Neural crest cell (in vitro differentiated cells): ENCODE data around the gene PSMB7. TPM values are rescaled to one million over a fixed set of nuclear protein-coding genes. Genes with fewer than 3 reads are reported as not detected.

Source experiments
- DNase-seq: peaks from one replicate; pipeline ENCODE4 v3.0.0; 2021; ENCODE audit warnings: low read depth, mixed read lengths, low spot score
- H3K27ac Mint-ChIP-seq: one replicate; pipeline ENCODE4 v1.8.0; 2021; ENCODE audit warnings: mild to moderate bottlenecking, mixed read lengths; ENCODE audit not compliant: unreplicated experiment
- H3K27me3 Mint-ChIP-seq: 2 replicates; pipeline ENCODE4 v1.8.0; 2021; ENCODE audit warnings: low read depth, mild to moderate bottlenecking, mixed read lengths
- H3K36me3 Mint-ChIP-seq: 2 replicates; pipeline ENCODE4 v1.8.0; 2021; ENCODE audit warnings: low read depth, mild to moderate bottlenecking, mixed read lengths
- H3K4me1 Mint-ChIP-seq: 2 replicates; pipeline ENCODE4 v1.8.0; 2021; ENCODE audit warnings: mixed read lengths
- H3K4me3 Mint-ChIP-seq: one replicate; pipeline ENCODE4 v1.8.0; 2021; ENCODE audit warnings: mild to moderate bottlenecking, mixed read lengths
- H3K9me3 Mint-ChIP-seq: 2 replicates; pipeline ENCODE4 v1.8.0; 2021; ENCODE audit warnings: mixed read lengths
- total RNA-seq: library from RNA; stranded (reverse); gene quantifications from 2 replicates; pipeline ENCODE4 v1.2.1, GENCODE V29; 2021
- TF ChIP-seq, protein P1 (sequence below): fragments of 200-600 bp; sonication (generic); conservative IDR thresholded peaks from 2 replicates; pipeline ENCODE4 v1.5.0; 2021; ENCODE audit warnings: antibody characterized with exemption, mild to moderate bottlenecking

The PSMB7 gene
- total RNA-seq, 1 donor from 2014 or later: 196 TPM

DNA sequence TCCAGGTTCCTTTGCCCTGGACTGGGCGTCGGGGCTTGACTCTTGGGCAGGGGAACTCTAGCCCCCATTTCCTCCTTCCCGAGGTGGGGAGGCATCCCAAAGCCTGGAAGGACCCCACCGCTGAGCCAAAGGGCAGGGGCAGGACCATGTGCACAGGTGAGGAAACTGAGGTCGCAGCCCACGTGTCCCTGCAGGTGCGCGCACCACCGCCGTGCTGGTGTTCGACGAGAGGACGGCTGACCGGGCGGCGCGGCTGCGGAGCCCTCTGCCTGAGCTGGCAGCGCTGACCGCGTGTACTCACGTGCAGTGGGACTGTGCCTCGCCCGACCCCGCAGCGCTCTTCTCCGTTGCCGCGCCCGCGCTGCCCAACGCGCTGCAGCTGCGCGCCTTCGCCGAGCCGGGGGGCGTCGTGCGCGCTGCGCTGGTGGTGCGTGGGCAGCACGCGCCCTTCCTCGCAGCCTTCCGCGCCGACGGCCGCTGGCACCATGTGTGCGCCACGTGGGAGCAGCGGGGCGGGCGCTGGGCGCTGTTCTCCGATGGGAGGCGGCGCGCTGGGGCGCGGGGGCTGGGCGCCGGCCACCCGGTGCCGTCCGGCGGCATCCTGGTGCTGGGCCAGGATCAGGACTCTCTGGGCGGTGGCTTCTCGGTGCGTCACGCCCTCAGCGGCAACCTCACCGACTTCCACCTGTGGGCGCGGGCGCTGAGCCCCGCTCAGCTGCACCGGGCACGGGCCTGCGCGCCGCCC, 37.8 kb upstream of the PSMB7 start:
- Mint-ChIP-seq H3K27me3 (peaks cover 68% of the 10 kb centered on the region), H3K27ac (no peak overlapping the region), H3K4me3 (no peak overlapping the region), H3K9me3 (no peaks in the 10 kb centered on the region), H3K4me1 (peaks cover 8% of the 10 kb centered on the region), H3K36me3 (no peaks in the 10 kb centered on the region)
- no peak for DNase-seq
- TF ChIP-seq, protein P1, sequence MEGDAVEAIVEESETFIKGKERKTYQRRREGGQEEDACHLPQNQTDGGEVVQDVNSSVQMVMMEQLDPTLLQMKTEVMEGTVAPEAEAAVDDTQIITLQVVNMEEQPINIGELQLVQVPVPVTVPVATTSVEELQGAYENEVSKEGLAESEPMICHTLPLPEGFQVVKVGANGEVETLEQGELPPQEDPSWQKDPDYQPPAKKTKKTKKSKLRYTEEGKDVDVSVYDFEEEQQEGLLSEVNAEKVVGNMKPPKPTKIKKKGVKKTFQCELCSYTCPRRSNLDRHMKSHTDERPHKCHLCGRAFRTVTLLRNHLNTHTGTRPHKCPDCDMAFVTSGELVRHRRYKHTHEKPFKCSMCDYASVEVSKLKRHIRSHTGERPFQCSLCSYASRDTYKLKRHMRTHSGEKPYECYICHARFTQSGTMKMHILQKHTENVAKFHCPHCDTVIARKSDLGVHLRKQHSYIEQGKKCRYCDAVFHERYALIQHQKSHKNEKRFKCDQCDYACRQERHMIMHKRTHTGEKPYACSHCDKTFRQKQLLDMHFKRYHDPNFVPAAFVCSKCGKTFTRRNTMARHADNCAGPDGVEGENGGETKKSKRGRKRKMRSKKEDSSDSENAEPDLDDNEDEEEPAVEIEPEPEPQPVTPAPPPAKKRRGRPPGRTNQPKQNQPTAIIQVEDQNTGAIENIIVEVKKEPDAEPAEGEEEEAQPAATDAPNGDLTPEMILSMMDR: no peak

DNA sequence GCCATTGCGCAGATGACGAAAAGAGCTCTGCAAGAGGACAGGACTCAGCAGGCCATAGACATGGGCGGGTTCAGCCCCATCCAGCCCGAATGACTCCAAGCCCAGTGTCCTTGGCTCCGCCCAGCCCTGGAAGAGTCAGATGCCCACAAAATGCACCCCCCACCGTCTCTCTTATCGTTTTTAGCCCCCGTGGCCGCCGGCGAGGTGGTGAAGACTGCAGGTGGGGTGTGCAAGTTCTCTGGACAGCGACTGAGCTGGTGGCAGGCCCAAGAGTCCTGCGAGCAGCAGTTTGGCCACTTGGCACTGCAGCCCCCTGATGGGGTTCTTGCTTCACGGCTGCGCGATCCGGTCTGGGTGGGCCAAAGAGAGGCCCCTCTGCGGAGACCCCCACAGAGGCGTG, 37.1 kb upstream of the PSMB7 start:
- no peaks in the 10 kb centered on the region for H3K36me3 Mint-ChIP-seq
- H3K9me3 Mint-ChIP-seq: no peaks in the 10 kb centered on the region
- no peak overlapping the region for H3K4me3 Mint-ChIP-seq
- TF ChIP-seq, protein P1: no peak
- peaks cover 8% of the 10 kb centered on the region for H3K4me1 Mint-ChIP-seq
- no peak overlapping the region for H3K27ac Mint-ChIP-seq
- peaks cover 68% of the 10 kb centered on the region for H3K27me3 Mint-ChIP-seq
- DNase-seq: no peak

DNA sequence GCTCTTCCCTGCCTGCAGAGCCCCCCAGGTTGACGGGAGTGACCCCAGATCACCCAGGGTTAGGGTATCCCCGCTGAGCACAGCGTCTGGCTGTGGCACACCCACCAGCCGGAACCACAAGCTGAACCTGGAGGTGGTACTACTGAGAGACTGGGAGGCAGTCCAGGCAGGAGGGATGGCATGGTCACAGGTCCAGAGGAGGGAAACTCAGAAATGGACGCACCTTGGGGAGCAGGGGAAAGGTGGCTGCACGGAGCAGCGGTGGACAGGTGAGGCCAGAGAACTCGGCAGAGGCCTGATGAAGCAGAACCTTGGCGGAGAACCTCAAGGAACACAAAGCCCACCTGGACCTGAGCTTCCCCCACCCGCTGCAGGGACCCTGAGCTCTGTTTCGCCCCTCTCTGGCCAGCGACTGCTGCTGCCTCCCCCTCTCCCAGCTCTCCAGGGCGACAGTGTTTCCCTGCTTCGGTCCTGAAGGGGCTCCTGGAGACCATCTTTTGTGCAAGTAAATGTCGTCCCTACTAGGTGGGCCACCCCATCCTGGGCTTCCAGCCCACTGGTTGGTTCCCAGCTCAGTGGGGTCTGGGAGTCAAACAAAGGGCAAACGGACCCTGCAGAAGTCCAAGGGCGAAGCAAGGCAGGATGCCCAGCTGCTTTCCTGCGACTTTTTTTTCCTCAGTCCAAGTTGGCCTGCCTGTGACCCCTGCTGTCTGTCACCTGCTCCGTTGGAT, 35.9 kb upstream of the PSMB7 start:
- Mint-ChIP-seq H3K4me1 (peaks cover 8% of the 10 kb centered on the region), H3K27ac (no peak overlapping the region), H3K9me3 (no peaks in the 10 kb centered on the region), H3K36me3 (no peaks in the 10 kb centered on the region), H3K4me3 (no peak overlapping the region), H3K27me3 (peaks cover 70% of the 10 kb centered on the region)
- no peak for DNase-seq
- TF ChIP-seq, protein P1: no peak

DNA sequence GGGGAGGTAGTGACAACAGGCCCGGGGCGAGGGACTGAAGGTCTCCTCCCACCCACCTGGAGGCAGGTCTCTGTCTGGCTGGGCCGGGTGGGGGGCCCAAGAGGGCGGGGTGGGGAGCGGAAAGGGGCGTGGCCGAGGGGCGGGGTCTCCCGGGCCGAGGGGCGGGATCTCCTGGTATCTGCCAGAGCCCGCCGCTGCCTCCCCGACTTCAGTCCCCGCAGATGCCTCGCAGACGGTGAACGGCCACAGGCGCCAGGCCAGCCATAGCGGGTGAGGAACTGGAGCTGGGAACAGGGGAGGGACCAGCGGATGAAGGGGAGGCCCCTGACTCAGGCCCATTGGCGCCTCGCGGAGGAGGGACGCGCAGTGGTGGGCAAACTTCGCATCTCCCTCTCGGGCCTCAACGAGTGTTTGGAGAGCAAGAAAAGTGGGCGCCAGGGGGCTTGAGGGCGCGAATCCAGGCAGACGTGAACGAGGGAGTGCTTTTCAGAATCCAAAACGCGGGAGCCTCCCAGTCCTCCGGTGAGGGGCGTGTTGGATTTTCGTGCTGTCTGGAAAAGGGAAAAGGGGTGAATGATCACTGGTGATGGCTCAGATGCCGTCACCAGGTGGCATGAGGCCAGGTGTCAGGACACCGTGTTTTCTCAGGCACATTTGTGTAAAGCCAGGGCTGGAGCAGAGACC, 35.1 kb upstream of the PSMB7 start, which contains the start of gene ADGRD2:
Gene ADGRD2 (plus strand): TSS at position 211 of the 684 bp plus-strand sequence. CDS start 1,216 bp downstream, outside the sequence.
- peak; percentile 47 for DNase-seq
- TF ChIP-seq, protein P1: no peak
- Mint-ChIP-seq H3K27me3 (peaks cover 68% of the 10 kb centered on the region), H3K27ac (no peak within 1 kb of the TSS), H3K4me3 (peak within 1 kb of the TSS; percentile 66), H3K9me3 (no peaks in the 10 kb centered on the region), H3K4me1 (peaks cover 8% of the 10 kb centered on the region), H3K36me3 (no peaks in the 10 kb centered on the region)

DNA sequence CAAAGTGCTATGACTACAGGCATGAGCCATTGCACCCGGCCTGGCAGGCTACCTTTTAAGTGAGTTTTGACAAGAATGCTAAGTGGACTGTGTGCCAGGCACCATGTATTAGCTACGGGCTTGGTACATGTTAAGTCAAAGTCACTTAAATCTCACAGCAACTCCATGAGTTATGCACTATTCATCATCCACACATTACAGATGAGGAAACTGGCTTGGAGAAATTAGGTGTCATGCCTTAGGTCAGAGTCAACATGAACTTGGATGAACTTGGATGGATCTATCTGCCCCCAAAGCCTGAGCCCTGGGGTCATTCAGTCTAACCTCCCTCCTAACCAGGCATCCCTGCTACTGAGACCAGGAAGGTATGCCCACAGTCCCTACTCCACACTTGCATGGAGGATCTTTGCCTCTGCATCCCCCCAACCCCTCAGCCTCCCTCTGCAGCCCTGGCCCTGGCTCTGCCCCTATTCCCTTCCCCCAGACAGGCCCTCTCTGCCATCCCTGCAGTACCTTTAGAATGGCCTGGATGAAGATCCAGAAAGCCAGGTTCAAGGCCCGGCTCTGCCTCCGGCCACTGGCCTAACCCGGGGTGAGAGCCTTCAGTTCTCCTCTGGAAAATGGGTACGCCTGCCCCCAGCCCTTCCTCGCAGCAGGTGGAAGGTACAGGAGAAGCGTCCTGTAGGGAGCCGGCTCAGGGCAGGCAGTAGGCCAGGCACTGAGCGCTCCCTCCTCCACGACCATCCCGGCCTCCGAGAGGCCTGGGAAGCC, 34.3 kb upstream of the PSMB7 start:
- no peak overlapping the region for H3K4me3 Mint-ChIP-seq
- peaks cover 63% of the 10 kb centered on the region for H3K27me3 Mint-ChIP-seq
- TF ChIP-seq, protein P1: no peak
- no peak for DNase-seq
- H3K9me3 Mint-ChIP-seq: no peaks in the 10 kb centered on the region
- H3K36me3 Mint-ChIP-seq: no peaks in the 10 kb centered on the region
- peaks cover 8% of the 10 kb centered on the region for H3K4me1 Mint-ChIP-seq
- no peak overlapping the region for H3K27ac Mint-ChIP-seq
